Measurements from ENCODE around the gene PALM3. TPM values are rescaled to one million over a fixed set of nuclear protein-coding genes. Genes with fewer than 3 reads are reported as not detected.
"Not testable (repeated sequence)": the region's sequence is repeated elsewhere in the genome, so short reads cannot be mapped to it uniquely, and the experiment has no call there.

Gene PALM3
- total RNA-seq, 1 donor from 2014 or later = 8.1 TPM

DNA sequence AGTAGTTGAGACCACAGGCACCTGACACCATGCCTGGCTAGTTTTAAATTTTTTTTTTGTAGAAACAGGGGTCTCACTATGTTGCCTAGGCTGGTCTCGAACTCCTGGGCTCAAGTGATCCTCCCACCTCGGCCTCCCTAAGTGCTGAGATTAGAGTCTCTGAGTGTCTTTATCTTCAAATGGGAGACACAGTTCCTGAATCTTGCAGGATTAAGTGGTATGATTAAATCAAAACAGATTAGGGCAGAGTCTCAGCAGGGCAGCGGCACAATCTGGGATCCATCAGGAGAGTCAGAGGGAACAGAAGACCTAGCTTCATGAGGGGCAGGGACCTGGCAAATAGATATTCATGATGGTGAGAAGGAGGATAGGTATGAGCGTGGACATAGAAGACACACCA lies 33.0 kb downstream of the PALM3 start:
- Mint-ChIP-seq H3K4me3 (peak overlapping the region; percentile 27), H3K27me3 (peaks cover 23% of the 10 kb centered on the region), H3K36me3 (no peaks in the 10 kb centered on the region), H3K4me1 (ENCODE audit: unreplicated experiment) (peaks cover under 1% of the 10 kb centered on the region), H3K9me3 (no peaks in the 10 kb centered on the region), H3K27ac (no peak overlapping the region)
- TF ChIP-seq, protein P1, sequence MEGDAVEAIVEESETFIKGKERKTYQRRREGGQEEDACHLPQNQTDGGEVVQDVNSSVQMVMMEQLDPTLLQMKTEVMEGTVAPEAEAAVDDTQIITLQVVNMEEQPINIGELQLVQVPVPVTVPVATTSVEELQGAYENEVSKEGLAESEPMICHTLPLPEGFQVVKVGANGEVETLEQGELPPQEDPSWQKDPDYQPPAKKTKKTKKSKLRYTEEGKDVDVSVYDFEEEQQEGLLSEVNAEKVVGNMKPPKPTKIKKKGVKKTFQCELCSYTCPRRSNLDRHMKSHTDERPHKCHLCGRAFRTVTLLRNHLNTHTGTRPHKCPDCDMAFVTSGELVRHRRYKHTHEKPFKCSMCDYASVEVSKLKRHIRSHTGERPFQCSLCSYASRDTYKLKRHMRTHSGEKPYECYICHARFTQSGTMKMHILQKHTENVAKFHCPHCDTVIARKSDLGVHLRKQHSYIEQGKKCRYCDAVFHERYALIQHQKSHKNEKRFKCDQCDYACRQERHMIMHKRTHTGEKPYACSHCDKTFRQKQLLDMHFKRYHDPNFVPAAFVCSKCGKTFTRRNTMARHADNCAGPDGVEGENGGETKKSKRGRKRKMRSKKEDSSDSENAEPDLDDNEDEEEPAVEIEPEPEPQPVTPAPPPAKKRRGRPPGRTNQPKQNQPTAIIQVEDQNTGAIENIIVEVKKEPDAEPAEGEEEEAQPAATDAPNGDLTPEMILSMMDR (conservative IDR thresholded peaks at IDR 0.05) = no peak
- DNase-seq (ENCODE audit: extremely low spot score, unreplicated experiment) = no peak

GRCh38 chr19:14027856-14028450 lies 33.9 kb downstream of the PALM3 start, which contains the start of gene RLN3:
Gene RLN3 (plus strand): TSS chr19:14028148. CDS start chr19:14028205, 57 bp downstream.
- TF ChIP-seq, protein P1 (conservative IDR thresholded peaks at IDR 0.05) = no peak
- no peak for DNase-seq (ENCODE audit: extremely low spot score, unreplicated experiment)
- Mint-ChIP-seq H3K9me3 (no peaks in the 10 kb centered on the region), H3K4me1 (ENCODE audit: unreplicated experiment) (peaks cover 6% of the 10 kb centered on the region), H3K27me3 (peaks cover 23% of the 10 kb centered on the region), H3K4me3 (peak within 1 kb of the TSS; percentile 27), H3K27ac (no peak within 1 kb of the TSS), H3K36me3 (no peaks in the 10 kb centered on the region)

GRCh38 chr19:14026652-14027192 lies 35.2 kb downstream of the PALM3 start:
- not testable (repeated sequence) for H3K4me3 Mint-ChIP-seq; H3K36me3 Mint-ChIP-seq; DNase-seq (ENCODE audit: extremely low spot score, unreplicated experiment); H3K9me3 Mint-ChIP-seq; H3K4me1 Mint-ChIP-seq (ENCODE audit: unreplicated experiment); H3K27ac Mint-ChIP-seq
- H3K27me3 Mint-ChIP-seq = peaks cover 19% of the 10 kb centered on the region

DNA sequence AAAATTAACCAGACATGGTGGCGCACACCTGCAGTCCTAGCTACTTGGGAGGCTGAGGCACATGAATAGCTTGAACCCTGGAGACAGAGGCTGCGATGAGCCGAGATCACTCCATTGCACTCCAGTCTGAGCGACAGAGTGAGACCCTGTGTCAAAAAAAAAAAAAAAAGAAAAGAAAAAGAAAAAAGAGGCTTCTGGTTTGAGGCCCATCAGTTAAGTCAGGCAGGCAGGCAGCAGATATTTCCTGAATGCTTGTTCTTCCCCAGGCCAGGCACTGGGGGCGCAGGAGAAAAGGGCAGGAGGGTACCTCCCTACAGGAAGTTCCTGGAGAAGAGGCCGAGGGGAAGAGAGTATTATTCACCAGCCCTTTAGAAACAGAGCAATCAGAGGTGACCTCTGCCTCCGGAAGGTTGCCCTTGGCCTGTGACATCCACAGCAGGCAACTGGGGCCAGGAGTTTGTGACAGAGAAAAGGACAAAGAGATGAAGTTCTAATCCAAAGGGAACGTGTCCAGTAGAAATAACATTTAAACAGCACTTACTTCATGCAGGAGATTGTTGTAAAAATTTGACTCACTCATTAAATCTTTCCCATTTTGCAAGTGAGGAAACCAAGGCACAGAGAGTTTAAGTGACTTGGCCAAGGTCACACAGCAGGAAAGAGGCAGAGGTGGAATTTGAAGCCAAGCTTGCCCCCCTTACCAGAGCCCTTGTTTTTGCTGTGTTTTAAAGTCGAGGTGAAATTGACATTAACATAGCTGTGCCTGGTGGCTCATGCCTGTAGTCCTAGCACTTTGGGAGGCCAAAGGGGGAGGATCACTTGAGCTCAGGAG lies 38.3 kb downstream of the PALM3 start:
- Mint-ChIP-seq H3K27ac (peak overlapping the region; percentile 53), H3K4me3 (no peak overlapping the region), H3K36me3 (no peaks in the 10 kb centered on the region), H3K9me3 (no peaks in the 10 kb centered on the region), H3K4me1 (ENCODE audit: unreplicated experiment) (peaks cover 11% of the 10 kb centered on the region), H3K27me3 (peaks cover 7% of the 10 kb centered on the region)
- DNase-seq (ENCODE audit: extremely low spot score, unreplicated experiment) = no peak
- TF ChIP-seq, protein P1 (conservative IDR thresholded peaks at IDR 0.05) = peak; percentile 74

- Mint-ChIP-seq H3K9me3 (no peaks in the 10 kb centered on the region), H3K27ac (no peak overlapping the region), H3K27me3 (no peaks in the 10 kb centered on the region), H3K4me3 (no peak overlapping the region), H3K4me1 (ENCODE audit: unreplicated experiment) (peaks cover 11% of the 10 kb centered on the region), H3K36me3 (no peaks in the 10 kb centered on the region)
- TF ChIP-seq, protein P1 (conservative IDR thresholded peaks at IDR 0.05) = no peak
- DNase-seq (ENCODE audit: extremely low spot score, unreplicated experiment) = no peak
Measured at GRCh38 chr19:14022469-14022868, 39.4 kb downstream of the PALM3 start.

DNA sequence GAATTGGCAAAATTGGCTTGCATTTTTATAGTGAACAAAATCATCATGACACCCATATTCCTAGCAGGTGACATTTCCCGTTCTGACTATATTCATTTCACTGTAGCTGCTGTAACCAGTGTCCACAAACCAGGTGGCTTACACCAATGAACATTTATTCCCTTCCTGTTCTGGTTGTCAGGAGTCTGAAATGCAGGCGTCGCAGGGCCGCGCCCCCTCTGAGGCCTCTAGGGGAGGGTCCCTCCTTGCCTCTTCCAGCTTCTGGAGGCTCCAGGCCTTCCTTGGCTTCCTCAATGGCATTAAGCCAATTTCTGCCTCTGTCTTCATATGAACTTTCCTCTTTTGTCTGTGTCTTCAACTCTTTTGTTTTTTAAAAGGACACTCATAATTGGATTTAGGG lies 40.4 kb downstream of the PALM3 start:
- H3K4me3 Mint-ChIP-seq = no peak overlapping the region
- TF ChIP-seq, protein P1 (conservative IDR thresholded peaks at IDR 0.05) = no peak
- peaks cover 11% of the 10 kb centered on the region for H3K4me1 Mint-ChIP-seq (ENCODE audit: unreplicated experiment)
- H3K27me3 Mint-ChIP-seq = no peaks in the 10 kb centered on the region
- H3K36me3 Mint-ChIP-seq = no peaks in the 10 kb centered on the region
- H3K27ac Mint-ChIP-seq = no peak overlapping the region
- DNase-seq (ENCODE audit: extremely low spot score, unreplicated experiment) = no peak
- no peaks in the 10 kb centered on the region for H3K9me3 Mint-ChIP-seq

DNA sequence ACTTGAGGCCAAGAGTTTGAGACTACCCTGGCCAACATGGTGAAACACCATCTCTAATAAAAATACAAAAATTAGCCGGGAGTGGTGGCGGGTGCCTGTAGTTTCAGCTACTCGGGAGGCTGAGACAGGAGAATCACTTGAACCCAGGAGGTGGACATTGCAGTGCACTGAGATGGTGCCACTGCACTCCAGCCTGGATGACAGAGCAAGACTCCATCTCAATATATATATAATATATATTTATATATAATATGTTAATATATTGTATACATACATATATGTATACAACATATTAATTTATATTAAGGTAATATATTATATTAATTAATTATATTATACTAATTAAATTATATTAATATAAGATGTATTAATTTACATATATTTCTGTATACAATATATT lies 42.1 kb downstream of the PALM3 start:
- H3K4me3 Mint-ChIP-seq; H3K9me3 Mint-ChIP-seq; H3K27ac Mint-ChIP-seq; DNase-seq (ENCODE audit: extremely low spot score, unreplicated experiment); H3K36me3 Mint-ChIP-seq; H3K27me3 Mint-ChIP-seq: not testable (repeated sequence)
- peaks cover 11% of the 10 kb centered on the region for H3K4me1 Mint-ChIP-seq (ENCODE audit: unreplicated experiment)
